Spleen (tissue), 7 donors: ENCODE measurements around the gene HSD11B1.

Experiments used
- CTCF ChIP-seq, 11 experiments: fragments of 200-600 bp in 7 of 11; fragments of 450-650 bp in 4 of 11; sonication (generic) in 4 of 11; IDR thresholded peaks in 8 of 11; conservative IDR thresholded peaks in 3 of 11; 1 replicate in 7 of 11; 2 replicates in 4 of 11; pipeline versions ENCODE4 v1.4.0 to v1.8.0; 2016 to 2021; ENCODE audit warnings: antibody characterized with exemption in 11 of 11, inconsistent platforms in 4 of 11, mild to moderate bottlenecking in 1 of 11
- POLR2AphosphoS5 ChIP-seq, 3 donors: sonication (generic); formaldehyde crosslinking; IDR thresholded peaks; one replicate each; pipeline ENCODE4 v1.5.1; 2017; ENCODE audit warnings: antibody characterized with exemption in 3 of 3
- donor health status: DM: no; HTN: no; CAD: no; lungs with moderate emphysema.
- donor health status: DM: no; HTN: no; CAD: no.
- donor health status: DM: no; HTN: no; CAD: no.

GRCh38 chr1:209769171-209769904 lies 64.7 kb downstream of the HSD11B1 start:
- TF ChIP-seq CTCF (IDR thresholded peaks at IDR 0.05 in 8 of 11, conservative IDR thresholded peaks at IDR 0.05 in 3 of 11) (no peak), POLR2AphosphoS5 (IDR thresholded peaks at IDR 0.05) (peak in 2 of 3 donors; percentile 57 to 78)
